ENCODE data around the gene SYT1. TPM values are rescaled to one million over a fixed set of nuclear protein-coding genes. Genes with fewer than 3 reads are reported as not detected.

Gene SYT1
- total and polyA plus RNA-seq, 2 experiments from 2014 or later = 48.7 to 51.7 TPM

GRCh38 chr12:79397609-79398008 lies 533.0 kb downstream of the SYT1 start:
- H3K4me3 ChIP-seq = no peak overlapping the region
- H3K79me2 ChIP-seq (replicated peaks; ENCODE audit: insufficient read depth) = no peaks in the 10 kb centered on the region
- no peak overlapping the region for H3K4me3 Mint-ChIP-seq
- TF ChIP-seq REST (IDR thresholded peaks at IDR 0.05; ENCODE audit: unreplicated experiment) = no peak
- TF ChIP-seq ETS1 (IDR thresholded peaks at IDR 0.05) = no peak
- no peak for TF ChIP-seq CREB1 (CRISPR knock-in tag; IDR thresholded peaks at IDR 0.05; ENCODE audit: low read depth)
- TF ChIP-seq EZH2 (IDR thresholded peaks at IDR 0.05; ENCODE audit: low read depth, unreplicated experiment) = no peak
- TF ChIP-seq ZNF114 (CRISPR knock-in tag; IDR thresholded peaks at IDR 0.05) = no peak
- no peak for TF ChIP-seq JUNB (IDR thresholded peaks at IDR 0.05; ENCODE audit: unreplicated experiment)
- no peak for TF ChIP-seq STAT1 (IDR thresholded peaks at IDR 0.05; ENCODE audit: unreplicated experiment)
- TF ChIP-seq EZH2phosphoT487 (IDR thresholded peaks at IDR 0.05; ENCODE audit: unreplicated experiment) = no peak
- TF ChIP-seq POLR2AphosphoS5 (IDR thresholded peaks at IDR 0.05; ENCODE audit: low read depth) = no peak
- no peak for TF ChIP-seq ZNF331 (CRISPR knock-in tag; IDR thresholded peaks at IDR 0.05; ENCODE audit: low read depth)
- TF ChIP-seq NANOG (IDR thresholded peaks at IDR 0.05; ENCODE audit: borderline replicate concordance) = no peak
- no peak for TF ChIP-seq ZNF462 (CRISPR knock-in tag; IDR thresholded peaks at IDR 0.05)
- H3F3A ChIP-seq (replicated peaks; ENCODE audit: low read depth) = no peaks in the 10 kb centered on the region
- no peaks in the 10 kb centered on the region; the same call in 2 of the 3 replicates for H3K36me3 Mint-ChIP-seq (ENCODE audit: low read depth)
- H3K9me2 ChIP-seq (ENCODE audit: insufficient read depth) = no peaks in the 10 kb centered on the region
- no peaks in the 10 kb centered on the region for H3K27me3 Mint-ChIP-seq (ENCODE audit: insufficient read depth, low read depth, poor library complexity)
- no peak overlapping the region for H3K27ac ChIP-seq (ENCODE audit: low read depth)
- no peak overlapping the region for H3K27ac Mint-ChIP-seq
- H3K27me3 ChIP-seq (ENCODE audit: insufficient read depth) = no peaks in the 10 kb centered on the region
- no peaks in the 10 kb centered on the region for H3K36me3 ChIP-seq (ENCODE audit: insufficient read depth)
- DNase-seq (ENCODE audit: low spot score) (no peak), ATAC-seq (no peak)
- H4K20me1 ChIP-seq (replicated peaks; ENCODE audit: insufficient read depth) = no peaks in the 10 kb centered on the region
- H3K9me3 Mint-ChIP-seq = no peaks in the 10 kb centered on the region; the same call in 2 of the 3 replicates
- H3K4me1 Mint-ChIP-seq = peaks cover 7% of the 10 kb centered on the region; the same call in 2 of the 3 replicates
- peaks cover 7% of the 10 kb centered on the region for H3K4me1 ChIP-seq (ENCODE audit: insufficient read depth)
- H2AFZ ChIP-seq = no peak overlapping the region
- H3K4me2 ChIP-seq = no peak overlapping the region
